HG03565 (cell line): ENCODE measurements around the gene SELE.

ENCODE experiments used
- ATAC-seq: cut with Tn5 transposase; IDR thresholded peaks from one replicate; pipeline ENCODE4 v1.9.1; 2021; ENCODE audit warnings: mild to moderate bottlenecking, moderate library complexity; ENCODE audit not compliant: unreplicated experiment

The SELE gene, protein sequence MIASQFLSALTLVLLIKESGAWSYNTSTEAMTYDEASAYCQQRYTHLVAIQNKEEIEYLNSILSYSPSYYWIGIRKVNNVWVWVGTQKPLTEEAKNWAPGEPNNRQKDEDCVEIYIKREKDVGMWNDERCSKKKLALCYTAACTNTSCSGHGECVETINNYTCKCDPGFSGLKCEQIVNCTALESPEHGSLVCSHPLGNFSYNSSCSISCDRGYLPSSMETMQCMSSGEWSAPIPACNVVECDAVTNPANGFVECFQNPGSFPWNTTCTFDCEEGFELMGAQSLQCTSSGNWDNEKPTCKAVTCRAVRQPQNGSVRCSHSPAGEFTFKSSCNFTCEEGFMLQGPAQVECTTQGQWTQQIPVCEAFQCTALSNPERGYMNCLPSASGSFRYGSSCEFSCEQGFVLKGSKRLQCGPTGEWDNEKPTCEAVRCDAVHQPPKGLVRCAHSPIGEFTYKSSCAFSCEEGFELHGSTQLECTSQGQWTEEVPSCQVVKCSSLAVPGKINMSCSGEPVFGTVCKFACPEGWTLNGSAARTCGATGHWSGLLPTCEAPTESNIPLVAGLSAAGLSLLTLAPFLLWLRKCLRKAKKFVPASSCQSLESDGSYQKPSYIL

DNA sequence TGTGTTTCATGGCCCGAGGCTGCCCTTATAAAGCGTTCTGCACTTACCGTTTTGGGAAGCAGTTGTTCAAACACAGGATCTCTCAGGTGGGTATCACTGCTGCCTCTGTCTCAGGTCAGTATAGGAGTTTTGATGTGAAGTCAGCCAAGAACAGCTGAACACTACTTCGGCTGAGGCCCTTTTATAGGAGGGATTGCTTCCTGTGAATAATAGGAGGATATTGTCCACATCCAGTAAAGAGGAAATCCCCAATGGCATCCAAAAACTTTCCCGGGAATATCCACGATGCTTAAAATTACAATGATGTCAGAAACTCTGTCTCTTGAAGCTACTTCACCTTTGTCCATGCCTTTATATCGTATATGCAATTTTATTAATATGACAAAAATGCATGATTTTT lies at the start of gene SELE:
SELE (minus strand) TSS at position 156 of the 400 bp plus-strand sequence. CDS start 467 bp downstream, outside the sequence.
- ATAC-seq: no peak

DNA sequence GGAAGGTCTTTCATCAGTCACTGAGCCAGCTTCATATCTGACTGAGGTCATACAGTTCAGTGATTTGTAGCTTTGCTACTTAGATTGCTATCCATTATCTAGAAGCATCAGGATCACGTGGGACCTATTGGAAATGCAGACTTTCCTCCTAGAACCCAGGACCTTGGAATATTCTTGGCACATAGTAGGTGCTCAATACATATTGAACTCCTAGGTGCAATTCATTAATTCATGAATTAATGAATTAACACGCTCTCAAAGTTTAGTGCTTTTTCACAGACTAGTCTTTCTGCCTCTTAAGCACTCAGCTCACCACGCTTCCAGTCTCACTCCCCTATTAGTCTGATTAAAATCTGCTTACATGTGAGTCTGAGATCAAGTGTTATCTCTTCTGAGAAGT lies 48.7 kb upstream of the SELE start:
- no peak for ATAC-seq

DNA sequence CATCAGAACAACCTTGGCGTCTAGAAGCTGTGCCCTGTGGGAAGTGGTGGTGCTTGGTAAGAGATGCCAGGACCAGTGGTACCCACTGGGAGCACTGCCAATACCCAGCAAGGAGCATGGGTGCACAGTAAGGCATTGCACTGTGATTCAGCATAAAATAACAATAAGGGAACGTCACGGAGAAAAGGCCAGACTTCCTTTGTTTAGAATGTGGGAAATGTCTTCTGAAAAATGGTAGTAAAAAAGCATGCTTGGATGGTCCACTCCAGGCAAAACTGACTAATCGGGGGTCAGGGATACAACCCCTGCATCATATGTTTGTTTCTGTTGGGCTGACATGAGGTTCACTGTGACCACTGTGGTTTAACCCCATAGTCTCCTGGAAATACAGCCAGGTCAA lies 46.1 kb upstream of the SELE start:
- ATAC-seq: no peak

DNA sequence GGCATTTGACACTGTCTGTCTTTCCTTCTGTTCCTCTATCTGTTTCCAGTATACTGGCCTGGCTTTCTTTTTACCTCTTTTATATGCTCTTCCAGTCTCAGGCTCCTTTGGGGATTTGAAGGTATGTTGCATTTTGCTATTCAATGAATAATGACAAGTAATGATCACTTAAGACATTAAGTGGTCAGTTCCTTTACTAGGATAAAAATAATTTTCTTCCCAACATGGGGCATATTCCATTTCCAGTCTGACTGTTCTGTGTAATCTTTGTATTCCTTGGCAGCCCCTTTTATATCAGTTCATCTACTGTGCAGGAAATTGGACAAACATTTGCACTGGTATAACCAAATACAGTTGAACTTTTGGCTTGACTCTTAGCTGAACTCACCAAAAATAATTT lies 45.3 kb upstream of the SELE start:
- ATAC-seq: no peak

DNA sequence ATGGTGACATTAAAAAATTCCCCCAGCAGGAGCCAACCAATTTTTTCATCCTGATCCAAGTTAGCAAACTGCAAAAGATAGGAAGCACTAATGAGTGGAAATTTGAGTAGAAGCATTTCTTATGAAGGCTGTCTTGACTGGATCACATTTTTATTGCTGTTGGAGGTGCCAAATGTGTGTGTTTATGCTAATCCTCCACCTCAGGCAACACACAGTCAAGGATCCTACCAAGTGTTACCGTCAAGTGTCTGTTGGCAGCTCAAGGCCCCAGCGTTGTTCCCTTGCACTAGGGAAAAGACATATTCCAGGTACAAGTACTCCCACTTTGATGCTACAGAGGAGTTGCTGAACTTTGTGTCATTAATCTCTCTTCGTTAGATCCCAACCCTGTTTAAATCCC lies 42.6 kb upstream of the SELE start:
- no peak for ATAC-seq

DNA sequence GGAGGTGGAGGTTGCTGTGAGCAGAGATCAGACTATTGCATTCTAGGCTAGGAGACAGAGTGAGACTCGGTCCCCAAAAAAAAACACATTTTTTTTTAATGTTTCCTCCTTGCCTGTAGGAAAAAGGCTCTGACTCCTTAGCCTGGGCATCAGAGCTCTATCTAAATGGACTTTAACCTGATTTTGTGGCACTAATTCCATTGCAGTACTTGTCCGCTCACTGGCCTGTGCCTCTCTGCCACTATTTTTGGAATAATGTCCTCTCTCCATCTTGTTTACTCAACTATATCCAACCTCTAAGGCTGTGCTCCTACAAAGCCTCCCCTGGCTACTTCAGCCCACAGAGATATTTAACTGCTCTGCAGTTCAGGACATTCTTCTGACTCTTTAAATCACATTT lies 34.3 kb upstream of the SELE start:
- ATAC-seq: no peak

DNA sequence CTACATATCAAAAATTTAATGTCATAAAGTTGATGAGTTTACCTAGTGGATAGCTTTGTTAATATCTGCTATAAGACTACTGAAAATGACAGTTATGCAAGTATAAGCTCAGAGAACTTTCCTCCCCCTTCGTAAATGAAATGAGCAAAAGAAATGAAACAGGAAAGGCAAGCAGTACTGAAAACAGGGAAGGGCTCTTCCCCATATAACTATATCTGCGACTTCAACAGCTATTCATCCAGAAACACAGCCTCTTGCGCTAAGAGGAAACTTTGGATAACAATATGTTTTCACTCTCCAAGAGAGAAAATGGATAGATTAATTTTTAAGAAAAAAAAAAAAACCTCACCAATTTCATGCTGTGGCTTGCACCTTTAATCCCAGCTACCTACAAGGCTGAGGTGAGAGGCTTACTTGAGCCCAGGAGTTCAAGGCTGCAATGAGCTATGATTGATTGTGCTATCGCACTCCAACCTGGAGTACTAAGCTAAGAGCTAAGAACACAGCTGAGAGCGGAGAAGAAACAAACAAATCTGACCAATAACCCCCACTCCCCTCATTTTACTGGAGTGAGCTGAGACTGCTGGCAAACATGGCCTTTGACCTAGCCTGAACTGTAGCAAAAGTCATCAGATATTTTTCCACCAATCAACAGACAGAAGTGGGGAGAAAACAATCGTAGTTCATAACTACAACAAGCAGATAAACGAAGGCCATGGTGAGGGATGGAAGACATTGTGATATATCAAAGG lies 31.9 kb upstream of the SELE start:
- no peak for ATAC-seq

DNA sequence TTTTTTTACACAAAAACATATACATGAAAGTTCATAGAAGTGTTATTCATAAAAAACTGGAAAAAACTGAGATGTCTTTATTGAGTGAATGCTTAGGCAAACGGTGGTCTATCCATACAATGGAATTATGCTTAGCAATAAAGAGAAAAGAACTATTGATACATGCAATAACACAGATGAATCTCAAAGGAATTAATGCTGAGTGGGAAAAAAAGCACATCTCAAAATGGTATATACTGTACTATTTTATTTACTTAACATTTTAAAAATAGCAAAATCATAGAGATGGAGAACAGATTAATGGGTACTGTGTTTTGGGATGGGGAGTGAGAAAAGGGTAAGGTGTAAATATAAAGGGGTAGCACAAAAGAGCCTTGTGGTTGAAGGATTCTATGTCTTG lies 31.0 kb upstream of the SELE start:
- ATAC-seq: no peak

DNA sequence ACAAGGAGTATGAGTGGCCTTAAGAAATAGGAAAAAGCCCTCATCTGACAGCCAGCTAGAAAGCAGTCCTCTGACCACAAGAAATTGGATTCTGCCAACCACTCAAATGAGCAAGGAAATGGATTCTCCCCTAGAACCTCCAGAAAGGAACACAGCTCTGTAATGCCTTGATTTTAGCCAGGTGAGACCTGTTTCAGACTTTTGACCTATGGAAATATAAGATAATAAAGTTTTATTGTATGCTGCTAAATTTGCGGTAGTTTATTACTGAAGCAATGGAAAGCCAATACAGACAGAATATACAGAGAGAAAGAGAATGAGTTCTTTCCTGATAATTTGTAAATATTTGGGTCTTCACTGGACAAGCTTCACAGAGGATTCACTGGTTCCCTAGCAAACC lies 28.8 kb upstream of the SELE start:
- ATAC-seq: no peak

DNA sequence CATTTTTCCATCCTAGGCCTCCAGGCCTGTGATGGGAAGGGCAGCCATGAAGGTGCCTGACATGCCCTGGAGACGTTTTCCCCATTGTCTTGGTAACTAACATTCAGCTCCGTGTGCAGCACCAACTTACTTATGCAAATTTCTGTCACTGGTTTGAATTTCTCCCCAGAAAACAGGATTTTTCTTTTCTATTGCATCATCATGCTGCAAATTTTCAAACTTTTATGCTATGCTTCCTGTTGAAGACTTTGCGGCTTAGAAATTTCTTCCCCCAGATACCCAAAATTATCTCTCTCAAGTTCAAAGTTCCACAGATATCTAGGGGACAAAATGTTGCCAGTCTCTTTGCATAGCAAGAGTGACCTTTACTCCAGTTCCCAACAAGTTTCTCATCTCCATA lies 25.2 kb upstream of the SELE start:
- no peak for ATAC-seq

DNA sequence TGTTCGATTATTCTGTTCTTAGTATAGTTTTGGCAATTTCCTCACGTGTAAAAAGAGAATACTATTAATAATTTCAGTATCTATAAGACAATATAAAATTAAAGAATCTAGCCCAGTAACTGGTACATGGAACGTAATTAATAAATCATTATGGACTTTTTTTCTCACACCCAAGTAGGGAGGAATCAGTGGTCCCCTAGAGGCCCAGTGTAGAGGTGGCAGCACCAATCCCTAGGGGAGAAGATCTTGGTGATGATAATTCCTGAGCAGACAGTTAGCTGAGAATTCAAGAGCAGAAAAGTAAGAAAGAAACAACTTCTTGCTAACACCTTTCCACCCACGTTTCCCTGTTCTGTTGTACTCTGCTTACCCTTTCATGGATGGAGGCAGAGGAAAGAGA lies 19.7 kb upstream of the SELE start:
- no peak for ATAC-seq

DNA sequence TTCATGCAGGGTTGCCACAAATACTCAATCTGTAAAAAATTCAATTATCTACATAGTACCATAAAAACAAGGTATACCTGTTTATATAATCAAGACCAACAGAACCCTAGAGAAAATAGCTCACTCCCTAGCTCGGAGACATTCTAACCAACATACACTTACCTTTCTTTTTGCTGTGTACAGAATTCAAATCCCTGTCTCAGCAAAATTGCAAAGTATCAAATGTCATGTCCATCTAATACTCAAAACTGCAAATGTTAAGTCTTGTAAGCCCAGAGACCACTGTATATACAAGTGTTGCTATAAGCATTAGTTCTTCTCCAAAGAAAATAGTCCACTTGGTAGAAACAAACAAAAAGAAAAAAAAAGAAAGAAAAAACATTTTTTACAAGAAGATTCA lies 16.2 kb upstream of the SELE start:
- ATAC-seq: no peak

DNA sequence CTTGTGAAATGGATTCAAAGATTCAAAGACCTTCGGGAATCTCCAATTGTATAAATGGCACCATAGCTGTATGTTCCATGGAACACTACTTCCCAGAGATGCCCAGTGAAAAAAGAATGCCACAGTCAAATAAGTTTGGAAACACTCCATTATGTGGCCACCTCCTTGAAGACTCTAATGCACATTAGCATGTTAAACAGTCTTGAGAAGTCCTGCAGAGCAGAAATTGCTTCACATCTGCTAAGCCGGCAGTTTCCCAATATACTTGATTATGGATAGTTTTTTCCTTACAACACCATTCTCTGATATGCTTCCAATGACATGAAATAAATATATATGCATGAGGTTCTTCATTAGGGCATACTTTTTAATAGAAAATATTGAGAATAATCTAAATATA lies 12.7 kb upstream of the SELE start:
- no peak for ATAC-seq

DNA sequence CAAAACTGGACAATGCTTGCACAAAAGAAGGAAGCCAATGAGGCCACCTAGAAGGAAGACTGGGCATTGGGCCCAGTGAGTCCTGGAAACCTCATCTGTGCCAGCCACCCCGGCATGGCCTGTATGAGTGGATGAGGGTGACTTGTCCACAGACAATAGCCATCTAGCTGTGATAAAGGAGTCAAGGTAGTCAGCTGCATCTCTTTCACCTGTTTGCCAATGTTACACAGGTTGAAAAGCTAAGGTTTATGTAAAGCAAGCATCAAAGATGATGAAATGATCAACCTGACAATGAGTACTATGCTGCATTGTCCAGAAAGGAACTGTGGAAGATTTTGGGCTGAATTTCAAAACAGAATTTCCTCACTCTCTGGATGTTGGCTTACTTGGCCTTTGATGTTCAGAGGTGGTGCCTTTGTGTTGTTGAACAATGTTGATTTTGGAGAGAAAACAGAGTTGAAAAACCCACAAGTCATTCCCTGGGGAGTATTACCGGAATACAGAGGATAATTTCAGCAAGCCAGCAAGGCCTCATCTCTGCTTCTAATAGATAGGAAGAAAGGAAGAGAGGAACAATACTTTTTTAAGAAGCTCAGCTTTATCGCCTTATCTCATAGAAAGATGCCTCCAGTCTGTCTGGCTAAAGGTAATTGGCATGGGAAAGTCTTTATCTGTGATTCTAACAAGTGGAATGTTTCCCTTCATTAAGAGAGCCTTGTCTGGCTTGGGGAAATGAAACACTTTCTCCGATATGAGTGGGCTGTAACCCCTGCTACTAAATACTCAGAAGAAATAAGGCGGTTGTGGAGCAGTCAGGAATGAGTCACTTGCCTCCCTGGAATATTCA lies 11.4 kb upstream of the SELE start:
- no peak for ATAC-seq

DNA sequence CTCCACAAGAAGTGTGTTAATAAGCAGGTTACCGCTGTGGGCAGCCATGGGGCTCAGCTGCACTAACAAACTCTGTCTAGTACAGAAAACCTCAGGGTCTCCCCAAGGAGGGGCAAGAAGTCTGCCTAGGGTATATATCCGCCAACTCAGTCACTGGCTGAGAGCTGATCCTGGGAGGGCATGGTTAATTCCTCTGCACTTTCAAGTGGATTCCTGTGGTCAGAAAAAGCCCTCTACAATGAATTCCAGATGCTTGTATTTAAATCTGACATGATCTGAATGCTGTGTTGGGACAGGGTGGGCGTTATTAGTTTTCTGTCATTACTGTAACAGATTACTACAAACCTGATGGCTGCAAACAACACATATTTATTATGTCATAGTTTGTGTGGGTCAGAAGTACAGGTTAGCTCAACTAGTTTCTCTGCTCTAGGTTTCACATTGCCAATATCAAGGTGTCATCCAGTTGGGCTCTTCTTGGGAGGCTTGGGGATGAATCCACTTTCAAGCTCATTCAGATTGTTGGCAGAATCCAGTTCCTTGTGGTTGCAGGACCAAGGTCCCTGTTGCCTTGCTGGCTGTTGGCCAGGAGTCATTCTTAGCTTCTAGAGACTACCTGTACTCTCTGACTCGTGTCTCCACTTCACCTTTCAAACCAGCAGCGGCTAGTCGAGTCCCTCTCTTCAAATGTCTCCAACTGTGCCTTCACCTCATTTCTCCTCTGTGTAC lies 8.0 kb upstream of the SELE start:
- no peak for ATAC-seq

DNA sequence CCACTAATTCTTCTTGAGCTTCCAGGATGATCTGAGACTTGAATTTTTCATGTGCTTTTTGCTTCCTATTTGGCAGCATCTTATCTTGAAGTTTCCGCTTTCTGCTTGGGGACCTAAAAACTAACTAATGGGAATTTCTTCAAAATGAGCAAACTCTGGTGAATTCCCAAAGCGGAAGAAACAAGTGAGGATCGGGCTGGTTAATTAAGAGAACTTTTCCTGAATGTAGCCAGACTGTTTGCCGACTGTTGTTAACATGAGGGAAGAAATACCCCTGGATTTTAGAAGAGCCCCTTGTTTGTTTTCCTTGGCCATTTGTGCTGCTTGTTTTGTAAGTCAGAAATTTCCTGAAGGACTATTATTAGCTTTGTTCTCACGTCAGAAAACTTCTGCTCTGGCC lies 6.1 kb upstream of the SELE start:
- ATAC-seq: no peak

DNA sequence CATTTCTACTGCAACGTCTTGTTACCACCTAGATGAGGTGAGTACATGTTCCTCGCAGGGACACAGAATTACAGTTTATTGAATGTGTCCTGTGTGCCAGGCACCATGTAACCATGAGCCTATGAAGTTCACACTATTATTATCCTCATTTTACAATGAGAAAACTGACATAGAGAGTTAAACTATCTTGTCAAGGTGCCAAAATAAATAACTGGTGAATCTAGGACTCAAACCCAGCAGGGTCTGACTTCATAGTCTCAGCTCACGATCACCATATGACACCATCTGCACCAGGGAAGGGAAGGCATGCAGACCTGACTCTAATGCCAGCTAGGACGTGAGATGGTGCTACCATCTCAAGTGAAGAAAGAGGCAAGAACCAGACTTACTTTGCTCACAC lies 2.4 kb downstream of the SELE start:
- ATAC-seq: no peak

DNA sequence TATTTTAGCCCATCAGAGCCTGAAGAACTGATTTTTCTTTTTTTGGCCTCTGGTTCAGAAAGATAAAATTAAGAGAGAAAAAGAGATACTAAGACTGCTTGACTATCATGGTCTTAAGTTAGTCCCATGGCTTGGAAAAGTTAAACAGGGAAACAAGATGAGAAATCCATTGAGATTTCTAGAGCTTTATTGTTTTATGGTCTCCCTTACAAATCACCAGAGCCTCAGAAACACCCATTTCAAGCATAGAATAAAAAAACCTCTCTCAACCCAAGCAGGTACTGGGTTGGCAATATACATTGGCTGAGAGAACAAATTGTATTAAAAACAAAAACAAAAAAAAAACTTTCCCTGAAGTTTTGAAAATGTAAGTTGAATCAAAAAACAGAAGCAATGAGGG lies 3.9 kb downstream of the SELE start:
- ATAC-seq: no peak

DNA sequence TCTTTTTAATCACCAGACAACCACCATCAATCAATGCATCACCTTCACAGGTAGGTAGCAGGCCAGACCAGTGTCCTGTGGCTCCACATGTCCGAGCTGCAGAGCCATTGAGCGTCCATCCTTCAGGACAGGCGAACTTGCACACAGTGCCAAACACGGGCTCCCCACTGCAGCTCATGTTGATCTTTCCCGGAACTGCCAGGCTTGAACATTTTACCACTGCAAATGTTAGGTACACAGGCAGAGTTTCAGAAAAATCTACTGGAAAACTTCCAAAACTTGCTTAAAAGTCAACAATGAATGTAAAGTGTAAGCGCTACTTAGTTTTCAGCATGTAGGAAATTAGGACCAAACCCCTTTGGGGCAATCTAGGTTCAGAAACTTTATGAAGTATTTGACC lies 6.6 kb downstream of the SELE start:
- no peak for ATAC-seq

DNA sequence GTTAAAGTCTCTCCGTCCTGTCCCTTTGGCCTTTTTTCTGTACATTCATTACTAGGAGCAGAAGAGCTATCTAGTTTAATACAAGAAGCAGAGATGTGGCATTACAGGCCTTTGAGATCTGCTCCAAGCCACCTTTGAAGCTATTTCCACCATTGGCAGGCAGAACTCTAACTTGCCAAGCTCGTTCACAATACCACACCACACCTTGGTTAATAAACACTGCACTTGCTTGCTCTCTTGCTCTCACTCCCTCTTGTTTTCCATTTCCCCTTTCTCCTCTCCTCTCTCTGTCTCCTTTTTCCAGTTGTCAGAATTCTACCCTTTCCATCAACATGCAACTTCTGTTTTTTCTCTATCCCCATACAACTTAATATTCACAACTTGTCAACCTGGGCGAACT lies 7.0 kb downstream of the SELE start:
- ATAC-seq: no peak

DNA sequence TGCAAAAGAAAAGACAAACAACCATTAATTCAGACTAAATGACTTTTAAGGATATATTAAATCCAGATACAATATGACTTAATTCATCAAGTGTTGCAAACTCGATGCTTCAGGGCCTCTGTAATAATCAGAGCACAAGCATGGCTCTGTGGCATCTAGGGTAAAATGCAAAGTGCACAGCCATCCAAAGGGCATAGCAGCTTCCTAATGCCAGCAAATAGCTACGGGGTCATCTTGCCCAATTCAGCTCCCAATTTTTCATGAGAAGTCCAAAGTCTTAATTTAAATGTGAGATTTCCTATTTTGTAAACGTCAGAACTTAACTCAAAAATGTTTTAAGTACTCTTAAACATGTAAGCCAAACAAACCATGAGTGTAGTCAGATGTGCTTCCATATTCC lies 7.9 kb downstream of the SELE start:
- no peak for ATAC-seq
